Large intestine (tissue), 3 donors: ENCODE results near the gene NIPSNAP3A. TPM values are rescaled to one million over a fixed set of nuclear protein-coding genes. Genes with fewer than 3 reads are reported as not detected.

Experiments used
- DNase-seq, 2 donors: peaks; one replicate each; pipeline versions ENCODE4 v3.0.0 to v3.0.0-alpha.2; 2013
- H3K27ac ChIP-seq: one replicate; pipeline ENCODE4 v1.5.1; 2013; ENCODE audit warnings: low read length
- H3K27me3 ChIP-seq: 2 replicates; pipeline ENCODE4 v1.6.1; 2013; ENCODE audit warnings: low read length; ENCODE audit not compliant: control insufficient read depth, insufficient read depth
- H3K36me3 ChIP-seq: 2 replicates; pipeline ENCODE4 v1.6.1; 2013; ENCODE audit warnings: low read length; ENCODE audit not compliant: control insufficient read depth, insufficient read depth
- H3K4me1 ChIP-seq: one replicate; pipeline ENCODE4 v1.6.1; 2013; ENCODE audit warnings: low read length; ENCODE audit not compliant: control insufficient read depth, insufficient read depth
- H3K4me3 ChIP-seq: one replicate; pipeline ENCODE4 v1.5.1; 2013; ENCODE audit warnings: low read length
- H3K9me3 ChIP-seq: one replicate; pipeline ENCODE4 v1.6.1; 2013; ENCODE audit warnings: mild to moderate bottlenecking, low read depth, low read length, moderate library complexity; ENCODE audit not compliant: control insufficient read depth
- WGBS: methylation state at CpG from one replicate; pipeline ENCODE4 v1.1.5; 2013; ENCODE audit warnings: low lambda C conversion rate; ENCODE audit not compliant: insufficient coverage; 5-methylcytosine and 5-hydroxymethylcytosine counted together
- polyA plus RNA-seq: library from polyadenylated mRNA; unstranded; fragments of 120-200 nt; gene quantifications from one replicate; pipeline ENCODE4 v1.2.1, GENCODE V29; 2013

The NIPSNAP3A gene
- polyA plus RNA-seq, 1 donor = 48.8 TPM

- DNase-seq = no peak
- Histone ChIP-seq H3K9me3 (no peaks in the 10 kb centered on the region), H3K4me3 (no peak overlapping the region), H3K4me1 (no peaks in the 10 kb centered on the region), H3K27ac (no peak overlapping the region), H3K27me3 (no peaks in the 10 kb centered on the region), H3K36me3 (no peaks in the 10 kb centered on the region)
- 100% methylated on average over 1 of the region's 5 CpGs for WGBS
Measured at GRCh38 chr9:104772714-104773510, 25.4 kb downstream of the NIPSNAP3A start.

- DNase-seq = no peak
- Histone ChIP-seq H3K27me3 (no peaks in the 10 kb centered on the region), H3K4me3 (no peak overlapping the region), H3K4me1 (no peaks in the 10 kb centered on the region), H3K27ac (no peak overlapping the region), H3K9me3 (no peaks in the 10 kb centered on the region), H3K36me3 (no peaks in the 10 kb centered on the region)
- WGBS = no CpG with 5 or more reads among the region's 1 CpG
Measured at GRCh38 chr9:104774132-104774531, 26.6 kb downstream of the NIPSNAP3A start.

GRCh38 chr9:104774831-104775573, 27.5 kb downstream of the NIPSNAP3A start:
- 97% methylated on average over 6 of the region's 11 CpGs for WGBS
- DNase-seq = no peak
- Histone ChIP-seq H3K4me1 (no peaks in the 10 kb centered on the region), H3K27ac (no peak overlapping the region), H3K27me3 (no peaks in the 10 kb centered on the region), H3K36me3 (no peaks in the 10 kb centered on the region), H3K9me3 (no peaks in the 10 kb centered on the region), H3K4me3 (no peak overlapping the region)

GRCh38 chr9:104775574-104775936, 28.1 kb downstream of the NIPSNAP3A start:
- no peaks in the 10 kb centered on the region for H3K9me3 ChIP-seq
- H3K27me3 ChIP-seq = no peaks in the 10 kb centered on the region
- H3K4me1 ChIP-seq = no peaks in the 10 kb centered on the region
- no peaks in the 10 kb centered on the region for H3K36me3 ChIP-seq
- no peak overlapping the region for H3K27ac ChIP-seq
- no peak for DNase-seq
- H3K4me3 ChIP-seq = no peak overlapping the region

GRCh38 chr9:104775976-104776375, 28.5 kb downstream of the NIPSNAP3A start:
- no peaks in the 10 kb centered on the region for H3K36me3 ChIP-seq
- H3K4me3 ChIP-seq = no peak overlapping the region
- no peaks in the 10 kb centered on the region for H3K27me3 ChIP-seq
- 100% methylated on average over 1 of the region's 2 CpGs for WGBS
- H3K4me1 ChIP-seq = no peaks in the 10 kb centered on the region
- no peak for DNase-seq
- no peak overlapping the region for H3K27ac ChIP-seq
- no peaks in the 10 kb centered on the region for H3K9me3 ChIP-seq

GRCh38 chr9:104776797-104777196, 29.3 kb downstream of the NIPSNAP3A start:
- no CpG with 5 or more reads among the region's 1 CpG for WGBS
- H3K4me3 ChIP-seq = no peak overlapping the region
- no peaks in the 10 kb centered on the region for H3K36me3 ChIP-seq
- no peak for DNase-seq
- no peaks in the 10 kb centered on the region for H3K4me1 ChIP-seq
- no peak overlapping the region for H3K27ac ChIP-seq
- no peaks in the 10 kb centered on the region for H3K27me3 ChIP-seq
- no peaks in the 10 kb centered on the region for H3K9me3 ChIP-seq

GRCh38 chr9:104778802-104779201, 31.3 kb downstream of the NIPSNAP3A start:
- DNase-seq = no peak
- WGBS = 79% methylated on average over 2 of the region's 4 CpGs

GRCh38 chr9:104779334-104779733, 31.9 kb downstream of the NIPSNAP3A start:
- no peaks in the 10 kb centered on the region for H3K4me1 ChIP-seq
- H3K4me3 ChIP-seq = no peak overlapping the region
- peaks cover 11% of the 10 kb centered on the region for H3K36me3 ChIP-seq
- H3K9me3 ChIP-seq = no peaks in the 10 kb centered on the region
- H3K27me3 ChIP-seq = no peaks in the 10 kb centered on the region
- WGBS = no CpG with 5 or more reads among the region's 1 CpG
- no peak for DNase-seq
- H3K27ac ChIP-seq = no peak overlapping the region

More at GRCh38 chr9:104778802-104779201, 31.3 kb downstream of the NIPSNAP3A start:
- peaks cover 7% of the 10 kb centered on the region for H3K36me3 ChIP-seq
- no peak overlapping the region for H3K27ac ChIP-seq
- no peaks in the 10 kb centered on the region for H3K27me3 ChIP-seq
- H3K9me3 ChIP-seq = no peaks in the 10 kb centered on the region
- no peaks in the 10 kb centered on the region for H3K4me1 ChIP-seq
- no peak overlapping the region for H3K4me3 ChIP-seq

GRCh38 chr9:104779946-104780535, 32.6 kb downstream of the NIPSNAP3A start:
- H3K27ac ChIP-seq = no peak overlapping the region
- H3K9me3 ChIP-seq = no peaks in the 10 kb centered on the region
- 100% methylated on average over 2 of the region's 9 CpGs for WGBS
- no peaks in the 10 kb centered on the region for H3K27me3 ChIP-seq
- H3K36me3 ChIP-seq = peaks cover 15% of the 10 kb centered on the region
- H3K4me3 ChIP-seq = no peak overlapping the region
- no peak for DNase-seq
- H3K4me1 ChIP-seq = no peaks in the 10 kb centered on the region

GRCh38 chr9:104780796-104781395, 33.4 kb downstream of the NIPSNAP3A start:
- no peaks in the 10 kb centered on the region for H3K4me1 ChIP-seq
- WGBS = 100% methylated on average over 1 of the region's 1 CpG
- peaks cover 23% of the 10 kb centered on the region for H3K36me3 ChIP-seq
- H3K4me3 ChIP-seq = no peak overlapping the region
- no peak for DNase-seq
- H3K27ac ChIP-seq = no peak overlapping the region
- no peaks in the 10 kb centered on the region for H3K27me3 ChIP-seq
- no peaks in the 10 kb centered on the region for H3K9me3 ChIP-seq
